ENCODE measurements around the gene HSPB9.

- TF ChIP-seq CTCF (conservative IDR thresholded peaks at IDR 0.05) = no peak
- no peak for TF ChIP-seq ZFX (IDR thresholded peaks at IDR 0.05)
Measured at GRCh38 chr17:42098730-42099399, 23.7 kb upstream of the HSPB9 start.

Data from C4-2B (cell line).